Transverse colon (tissue), 4 donors: ENCODE data around the gene STK38L. TPM values are rescaled to one million over a fixed set of nuclear protein-coding genes. Genes with fewer than 3 reads are reported as not detected.

Experiments
- DNase-seq: peaks from one replicate; pipeline ENCODE4 v3.0.0-alpha.2; 2019
- H3K27ac ChIP-seq, 4 donors: fragments of 200-600 bp; sonication (generic); 2 replicates each; pipeline ENCODE4 v1.5.1; 2016 to 2018; ENCODE audit warnings: inconsistent platforms in 4 of 4
- H3K27me3 ChIP-seq: fragments of 200-600 bp; sonication (generic); 2 replicates; pipeline ENCODE4 v1.5.1; 2017; ENCODE audit warnings: inconsistent platforms
- H3K36me3 ChIP-seq, 4 donors: fragments of 200-600 bp; sonication (generic); 2 replicates each; pipeline ENCODE4 v1.5.1; 2017 to 2019; ENCODE audit warnings: inconsistent platforms in 4 of 4
- H3K4me1 ChIP-seq, 4 donors: fragments of 200-600 bp; sonication (generic); 2 replicates each; pipeline ENCODE4 v1.5.1; 2017 to 2020; ENCODE audit warnings: inconsistent platforms in 4 of 4
- H3K4me3 ChIP-seq, 4 donors: fragments of 200-600 bp; sonication (generic); 1 replicate in 1 of 4; 2 replicates in 3 of 4; pipeline versions ENCODE4 v1.5.1 to v1.6.1; 2017 to 2019; ENCODE audit warnings: inconsistent platforms in 4 of 4
- H3K9me3 ChIP-seq, 2 donors: fragments of 200-600 bp; sonication (generic); 2 replicates each; pipeline ENCODE4 v1.5.1; 2017 to 2019; ENCODE audit warnings: inconsistent platforms in 2 of 2
- CTCF ChIP-seq, 5 experiments: fragments of 200-600 bp in 3 of 5; fragments of 450-650 bp in 2 of 5; sonication (generic) in 3 of 5; IDR thresholded peaks; 1 replicate in 2 of 5; 2 replicates in 3 of 5; pipeline ENCODE4 v1.5.1; 2016 to 2017; ENCODE audit warnings: antibody characterized with exemption in 5 of 5, inconsistent platforms in 3 of 5, mild to moderate bottlenecking in 2 of 5, moderate library complexity in 1 of 5
- EP300 ChIP-seq: sonication (generic); formaldehyde crosslinking; IDR thresholded peaks from one replicate; pipeline ENCODE4 v1.6.1; 2017; ENCODE audit warnings: antibody characterized with exemption, low read depth
- POLR2A ChIP-seq: fragments of 450-650 bp; IDR thresholded peaks from one replicate; pipeline ENCODE4 v1.6.1; 2016; ENCODE audit warnings: antibody characterized with exemption, mild to moderate bottlenecking, moderate library complexity
- POLR2AphosphoS5 ChIP-seq, 3 donors: sonication (generic); formaldehyde crosslinking; IDR thresholded peaks; one replicate each; pipeline ENCODE4 v1.6.1; 2016; ENCODE audit warnings: antibody characterized with exemption in 3 of 3
- WGBS, 2 donors: methylation state at CpG; one replicate each; pipeline ENCODE4 v1.1.5; 2018; ENCODE audit warnings: low coverage in 1 of 2; 5-methylcytosine and 5-hydroxymethylcytosine counted together
- in situ Hi-C, 4 donors: fragments of 200-750 bp; cut with MboI; loops; one replicate each; pipeline versions ENCODE4 v1.15.0 to v1.15.1; 2017; ENCODE audit warnings: low sequenced_read_pairs in 3 of 4, low pct_ligation_motif_present in 1 of 4, low pct_unique_long_range_greater_than_20kb in 1 of 4
- intact Hi-C: fragments of 100-400 bp; cut with DNase I; formaldehyde crosslinking; loops from one replicate; pipeline ENCODE4 v1.15.1; 2023; ENCODE audit warnings: low total_unique reads
- total RNA-seq, 4 donors: library from RNA; depleted of rRNA; stranded (reverse); fragments of >200 nt; gene quantifications; one replicate each; pipeline ENCODE4 v1.1.0, GENCODE V29; 2016

The STK38L gene
- total RNA-seq, 4 donors from 2014 or later, result 18.5 to 51.8 (median 40.9) TPM

GRCh38 chr12:27209257-27209910, 34.7 kb upstream of the STK38L start:
- in situ Hi-C loops, result no loop called here
- H3K27ac ChIP-seq, result no peak overlapping the region
- no peaks in the 10 kb centered on the region for H3K36me3 ChIP-seq
- DNase-seq, result no peak
- H3K27me3 ChIP-seq, result no peaks in the 10 kb centered on the region
- H3K9me3 ChIP-seq, result no peaks in the 10 kb centered on the region
- H3K4me1 ChIP-seq, result no peaks in the 10 kb centered on the region
- intact Hi-C loops, result no loop called here
- no peak overlapping the region for H3K4me3 ChIP-seq
- TF ChIP-seq CTCF (IDR thresholded peaks at IDR 0.05) (no peak), EP300 (no peak), POLR2AphosphoS5 (IDR thresholded peaks at IDR 0.05) (no peak), POLR2A (no peak)

DNA sequence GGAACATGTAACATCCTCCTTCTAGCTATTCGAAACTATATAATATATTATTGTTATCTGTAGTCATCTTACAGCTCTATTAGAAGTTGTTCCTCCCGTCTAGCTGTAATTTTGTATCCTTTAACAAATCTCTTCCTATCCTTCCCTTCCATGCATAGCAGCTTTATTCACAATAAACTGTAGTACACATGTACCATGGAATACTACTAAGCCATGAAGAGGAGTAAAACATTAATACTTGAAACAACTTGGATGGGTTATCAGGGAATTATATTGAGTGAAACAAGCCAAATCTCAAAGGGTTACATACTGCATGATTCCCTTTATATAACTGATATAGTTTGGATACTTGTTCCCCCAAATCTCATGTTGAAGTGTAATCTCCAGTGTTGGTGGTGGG, 33.9 kb upstream of the STK38L start:
- Histone ChIP-seq H3K4me1 (no peaks in the 10 kb centered on the region), H3K36me3 (no peaks in the 10 kb centered on the region), H3K27me3 (no peaks in the 10 kb centered on the region), H3K4me3 (no peak overlapping the region), H3K27ac (no peak overlapping the region), H3K9me3 (no peaks in the 10 kb centered on the region)
- TF ChIP-seq EP300 (no peak), POLR2A (no peak), POLR2AphosphoS5 (IDR thresholded peaks at IDR 0.05) (no peak), CTCF (IDR thresholded peaks at IDR 0.05) (no peak)
- 99 to 100% methylated on average over 2 of the region's 2 CpGs for WGBS, 2 donors
- DNase-seq, result no peak
- intact Hi-C loops (no loop called here), in situ Hi-C loops (no loop called here)

DNA sequence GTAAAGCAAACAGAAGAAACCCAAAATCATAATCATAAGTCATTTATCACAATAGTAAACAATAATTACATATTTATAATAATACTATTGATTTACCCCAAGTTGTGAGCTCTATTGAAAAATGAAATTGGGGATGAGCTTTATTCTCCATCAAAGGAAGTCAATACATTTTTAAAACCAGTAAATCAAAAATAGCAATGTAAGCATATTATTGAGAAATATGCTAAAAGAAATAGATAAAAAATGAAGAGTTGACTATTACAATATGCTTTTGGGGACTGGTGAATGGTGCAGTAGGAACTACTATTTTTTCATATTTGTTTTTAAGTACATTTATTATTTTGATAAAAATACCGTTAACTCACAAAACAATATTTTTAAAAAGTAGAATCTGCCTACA, 31.2 kb upstream of the STK38L start:
- no peak for TF ChIP-seq EP300
- no peak for TF ChIP-seq POLR2A
- no peak for TF ChIP-seq POLR2AphosphoS5 (IDR thresholded peaks at IDR 0.05)
- TF ChIP-seq CTCF (IDR thresholded peaks at IDR 0.05), result no peak
- DNase-seq, result no peak
- 89 to 93% methylated on average over 1 of the region's 1 CpG for WGBS, 2 donors
- Histone ChIP-seq H3K9me3 (no peaks in the 10 kb centered on the region), H3K27me3 (no peaks in the 10 kb centered on the region), H3K4me3 (no peak overlapping the region), H3K27ac (no peak overlapping the region), H3K36me3 (no peaks in the 10 kb centered on the region), H3K4me1 (no peaks in the 10 kb centered on the region)
- in situ Hi-C loops (no loop called here), intact Hi-C loops (no loop called here)

- in situ Hi-C loops (no loop called here), intact Hi-C loops (no loop called here)
- TF ChIP-seq POLR2A, result no peak
- TF ChIP-seq EP300, result no peak
- no peak for TF ChIP-seq CTCF (IDR thresholded peaks at IDR 0.05)
- TF ChIP-seq POLR2AphosphoS5 (IDR thresholded peaks at IDR 0.05), result no peak
- DNase-seq, result no peak
- Histone ChIP-seq H3K36me3 (no peaks in the 10 kb centered on the region), H3K27ac (no peak overlapping the region), H3K27me3 (no peaks in the 10 kb centered on the region), H3K4me3 (no peak overlapping the region), H3K9me3 (no peaks in the 10 kb centered on the region), H3K4me1 (no peaks in the 10 kb centered on the region)
- WGBS, 2 donors, result 47 to 62% methylated on average over 2 of the region's 2 CpGs
Measured at GRCh38 chr12:27213304-27213703, 30.8 kb upstream of the STK38L start.
